ENCODE data around the gene CCNDBP1.

CCNDBP1 gene

GRCh38 chr15:43210172-43210745 lies 25.1 kb downstream of the CCNDBP1 start:
- TF ChIP-seq ZFP30 (CRISPR knock-in tag; IDR thresholded peaks at IDR 0.05) (no peak), GLIS3 (CRISPR knock-in tag; IDR thresholded peaks at IDR 0.05) (no peak), CSRNP3 (CRISPR knock-in tag; IDR thresholded peaks at IDR 0.05) (no peak), ZNF565 (CRISPR knock-in tag; conservative IDR thresholded peaks at IDR 0.05; ENCODE audit: low read depth) (no peak), POU6F1 (CRISPR knock-in tag; IDR thresholded peaks at IDR 0.05; ENCODE audit: borderline replicate concordance, low read depth) (no peak), RARB (CRISPR knock-in tag; IDR thresholded peaks at IDR 0.05) (no peak), ZC3H10 (CRISPR knock-in tag; IDR thresholded peaks at IDR 0.05) (no peak), CREB5 (CRISPR knock-in tag; IDR thresholded peaks at IDR 0.05; ENCODE audit: low read depth) (no peak), ARNTL (CRISPR knock-in tag; IDR thresholded peaks at IDR 0.05; ENCODE audit: borderline replicate concordance, low read depth) (no peak)
- no peak for ATAC-seq

GRCh38 chr15:43210807-43211206 lies 25.6 kb downstream of the CCNDBP1 start:
- no peak for TF ChIP-seq OSR1 (CRISPR knock-in tag; IDR thresholded peaks at IDR 0.05)
- no peak for TF ChIP-seq RARB (CRISPR knock-in tag; IDR thresholded peaks at IDR 0.05)
- TF ChIP-seq ZFP3 (CRISPR knock-in tag; IDR thresholded peaks at IDR 0.05) = no peak
- TF ChIP-seq ZNF565 (CRISPR knock-in tag; conservative IDR thresholded peaks at IDR 0.05; ENCODE audit: low read depth) = no peak
- TF ChIP-seq ESRRG (CRISPR knock-in tag; IDR thresholded peaks at IDR 0.05) = no peak
- TF ChIP-seq SNAI2 (CRISPR knock-in tag; IDR thresholded peaks at IDR 0.05) = no peak
- TF ChIP-seq CSRNP3 (CRISPR knock-in tag; IDR thresholded peaks at IDR 0.05) = no peak
- TF ChIP-seq BACH2 (CRISPR knock-in tag; IDR thresholded peaks at IDR 0.05; ENCODE audit: borderline replicate concordance) = no peak
- no peak for TF ChIP-seq CSDC2 (CRISPR knock-in tag; IDR thresholded peaks at IDR 0.05)
- ATAC-seq = no peak

GRCh38 chr15:43211224-43211735 lies 26.1 kb downstream of the CCNDBP1 start:
- TF ChIP-seq PATZ1 (CRISPR knock-in tag; IDR thresholded peaks at IDR 0.05; ENCODE audit: borderline replicate concordance) (no peak), SNAI2 (CRISPR knock-in tag; IDR thresholded peaks at IDR 0.05) (no peak), CSDC2 (CRISPR knock-in tag; IDR thresholded peaks at IDR 0.05) (no peak)
- no peak for ATAC-seq

- TF ChIP-seq ZNF565 (CRISPR knock-in tag; conservative IDR thresholded peaks at IDR 0.05; ENCODE audit: low read depth) (no peak), CSRNP3 (CRISPR knock-in tag; IDR thresholded peaks at IDR 0.05) (no peak), ZC3H10 (CRISPR knock-in tag; IDR thresholded peaks at IDR 0.05) (no peak), ZNF70 (CRISPR knock-in tag; IDR thresholded peaks at IDR 0.05) (no peak), CSDC2 (CRISPR knock-in tag; IDR thresholded peaks at IDR 0.05) (no peak), ARNTL (CRISPR knock-in tag; IDR thresholded peaks at IDR 0.05; ENCODE audit: borderline replicate concordance, low read depth) (no peak), OSR1 (CRISPR knock-in tag; IDR thresholded peaks at IDR 0.05) (no peak), ZFP30 (CRISPR knock-in tag; IDR thresholded peaks at IDR 0.05) (no peak), PATZ1 (CRISPR knock-in tag; IDR thresholded peaks at IDR 0.05; ENCODE audit: borderline replicate concordance) (no peak), TOX (CRISPR knock-in tag; IDR thresholded peaks at IDR 0.05; ENCODE audit: borderline replicate concordance) (no peak), ISL1 (CRISPR knock-in tag; IDR thresholded peaks at IDR 0.05) (no peak), CREB5 (CRISPR knock-in tag; IDR thresholded peaks at IDR 0.05; ENCODE audit: low read depth) (no peak), BACH2 (CRISPR knock-in tag; IDR thresholded peaks at IDR 0.05; ENCODE audit: borderline replicate concordance) (no peak), RARB (CRISPR knock-in tag; IDR thresholded peaks at IDR 0.05) (no peak)
- no peak for ATAC-seq
Measured at GRCh38 chr15:43212299-43212698, 27.1 kb downstream of the CCNDBP1 start.

Measured in SK-N-SH treated with all-trans-retinoic acid at 6 μM for 48 hours (cell line).